Stimulated activated CD4-positive, alpha-beta T cell treated with anti-CD3 and anti-CD28 coated beads, Interleukin-2, amount 100 ng/mL, for 48 hours (primary cell): ENCODE results near the gene MRPL38.

Source experiments
- DNase-seq, 2 donors: peaks; one replicate each; pipeline ENCODE4 v3.0.0-alpha.2; 2020

Gene MRPL38

DNA sequence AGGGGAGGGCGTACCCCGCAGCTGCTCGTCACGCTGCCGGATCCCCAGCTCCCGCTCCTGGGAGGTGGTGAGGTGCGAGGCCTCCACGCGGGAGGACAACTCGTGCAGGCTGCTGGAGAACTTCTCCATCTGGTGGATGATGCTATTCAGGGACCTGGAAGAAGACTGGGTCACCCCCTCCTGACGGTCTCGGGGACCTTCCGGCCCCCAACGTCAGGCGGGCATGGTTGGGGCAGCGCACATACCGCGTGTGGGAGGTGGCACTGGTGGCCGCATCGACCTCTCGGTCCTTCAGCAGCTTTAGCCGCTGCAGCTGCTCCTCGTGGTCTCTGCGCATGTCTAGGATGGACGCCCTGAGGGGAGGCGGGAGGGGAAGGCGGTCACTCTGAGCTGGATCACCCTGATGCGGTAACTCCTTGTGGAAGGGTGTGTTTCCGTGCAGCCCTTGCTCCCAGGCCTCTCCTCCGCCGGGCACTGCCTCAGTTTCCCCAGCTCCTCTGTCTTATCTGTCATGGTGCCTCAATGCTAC lies 13.3 kb upstream of the MRPL38 start:
- no peak for DNase-seq

DNA sequence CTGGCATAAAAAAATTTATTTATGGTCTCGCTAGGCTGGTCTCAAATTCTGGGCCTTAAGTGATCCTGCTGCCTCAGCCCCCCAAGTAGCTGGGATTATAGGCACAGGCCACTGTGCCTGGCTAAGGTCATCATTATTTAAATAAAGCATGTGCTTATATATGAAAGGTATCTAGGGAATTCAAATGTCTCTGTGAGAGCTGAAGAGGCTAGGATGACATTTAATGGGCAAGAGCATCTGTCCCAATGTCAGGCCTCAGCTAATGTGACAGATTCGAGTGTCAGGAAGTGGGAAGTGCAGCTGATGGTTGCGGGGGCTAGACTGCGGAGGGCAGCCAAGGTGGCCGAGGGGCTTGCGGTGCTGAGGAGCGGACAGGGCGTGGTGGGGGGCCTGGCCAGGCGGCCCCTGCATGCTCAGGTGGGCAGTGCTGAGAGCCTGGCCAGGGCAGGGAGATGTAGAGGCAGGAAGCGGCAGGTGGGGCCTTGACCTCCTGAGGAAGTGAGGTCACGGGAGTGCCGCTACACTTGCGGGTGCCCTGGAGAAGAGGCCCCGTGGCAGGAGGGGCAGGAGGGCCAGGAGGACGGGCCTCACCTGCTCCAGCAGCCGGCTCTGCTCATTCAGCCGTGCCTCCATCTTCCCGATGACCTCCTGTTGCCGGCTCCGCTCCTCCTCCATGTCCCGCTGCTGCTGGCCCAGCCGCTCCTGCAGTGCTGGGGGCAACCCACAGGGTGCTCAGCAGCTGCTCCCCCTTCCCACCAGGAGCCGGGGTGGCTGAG lies 12.6 kb upstream of the MRPL38 start:
- DNase-seq, result no peak

DNA sequence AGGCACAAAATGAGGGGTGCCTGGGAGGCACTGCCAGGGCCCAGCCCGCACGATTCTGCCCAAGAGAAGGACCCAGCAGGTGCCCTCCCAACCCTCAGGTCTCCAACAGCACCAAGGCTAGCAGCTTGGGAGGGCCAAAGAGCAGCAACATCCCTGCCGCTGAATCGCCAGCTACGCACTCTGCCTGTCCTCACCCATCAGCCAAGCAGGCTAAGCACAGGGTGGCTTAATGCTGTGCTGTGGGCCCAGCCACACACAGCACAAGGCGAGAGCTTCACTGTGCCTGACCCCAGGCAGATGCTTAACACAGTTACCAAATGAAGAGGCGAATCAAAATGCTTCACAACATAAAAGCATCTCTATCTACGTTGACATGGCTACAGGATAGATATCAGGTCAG lies 10.6 kb upstream of the MRPL38 start:
- no peak for DNase-seq

DNA sequence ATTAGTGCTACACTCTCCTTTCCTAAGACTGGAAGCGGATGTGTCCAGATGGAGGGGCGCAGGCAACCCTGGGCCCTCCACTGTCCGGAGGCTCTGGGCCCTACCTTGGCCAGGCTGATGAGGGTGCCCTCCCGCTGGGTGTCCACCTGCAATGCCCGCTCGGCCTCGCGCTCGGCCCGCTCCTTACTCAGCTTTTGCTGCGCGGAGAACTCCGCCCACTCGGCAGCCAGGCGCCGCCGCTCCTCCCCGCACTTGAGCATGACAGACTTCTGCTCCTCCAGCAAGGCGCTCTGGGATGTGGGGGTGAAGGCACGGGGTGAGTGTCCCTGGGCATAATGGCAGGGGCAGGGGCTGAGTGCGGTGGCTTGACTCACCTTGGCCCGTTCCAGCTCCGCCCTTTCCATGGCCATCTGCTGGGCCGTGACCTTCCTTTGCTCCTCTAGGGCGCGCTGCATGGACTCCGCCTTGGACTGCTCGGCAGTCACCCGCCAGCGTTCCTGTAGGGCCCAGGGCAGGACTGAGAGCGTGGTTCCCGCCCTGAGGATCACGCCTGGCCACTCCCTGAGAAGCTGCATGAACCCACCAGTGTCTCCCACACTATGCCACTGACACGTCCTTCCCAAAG lies 10.1 kb upstream of the MRPL38 start:
- no peak for DNase-seq

DNA sequence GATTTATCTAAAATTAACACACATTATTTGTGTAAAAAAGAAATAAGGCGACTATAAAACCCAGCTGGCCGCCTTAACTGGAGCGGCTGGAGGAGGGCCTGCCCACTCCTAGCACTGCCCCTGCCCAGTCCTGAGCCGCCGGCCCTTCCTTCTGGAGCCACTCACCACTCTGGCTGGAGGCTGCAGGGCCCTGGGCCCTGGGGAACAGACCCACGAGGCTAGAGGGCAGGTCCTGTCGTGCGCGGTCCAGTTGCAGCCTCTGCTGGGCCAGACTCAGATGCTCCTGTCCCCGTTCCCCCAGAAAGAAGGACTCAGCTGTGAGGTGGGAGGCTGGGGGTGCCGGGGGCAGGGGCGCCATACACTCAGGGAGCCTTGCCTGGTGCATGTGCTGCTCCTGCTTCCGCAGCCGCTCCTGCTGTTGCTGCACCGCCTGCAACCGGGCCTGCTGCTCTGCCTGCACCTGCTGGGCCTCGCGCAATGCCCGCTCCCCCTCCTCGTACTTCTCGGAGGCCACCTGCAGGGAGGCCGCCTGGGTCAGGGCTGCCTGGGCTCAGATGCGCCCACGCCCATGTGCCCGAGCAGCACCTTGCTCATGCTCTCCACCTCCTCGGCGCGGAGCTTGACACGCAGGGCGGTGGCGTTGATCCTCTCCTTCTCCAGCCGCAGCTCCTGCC lies 9.0 kb upstream of the MRPL38 start:
- DNase-seq, result no peak

DNA sequence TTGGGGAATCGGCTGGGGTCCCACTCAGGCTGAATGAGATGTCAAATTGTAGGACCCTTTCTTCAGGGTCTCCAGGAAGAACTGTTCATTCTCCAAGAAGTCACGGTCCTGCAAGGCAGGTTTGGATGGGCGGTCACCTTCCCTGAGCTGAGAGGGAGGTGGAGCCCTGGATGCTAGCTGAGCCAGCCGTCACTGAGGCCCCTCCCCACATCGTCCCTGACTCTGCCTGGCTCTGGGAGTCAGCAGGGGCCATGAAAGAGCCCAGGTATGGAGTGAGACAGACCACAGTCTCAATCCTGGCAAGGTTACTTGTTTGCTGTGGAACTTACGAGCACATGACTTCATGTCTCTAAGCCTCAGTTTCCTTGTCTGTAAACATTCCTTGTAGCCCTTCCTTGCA lies 6.0 kb upstream of the MRPL38 start:
- DNase-seq, result no peak

DNA sequence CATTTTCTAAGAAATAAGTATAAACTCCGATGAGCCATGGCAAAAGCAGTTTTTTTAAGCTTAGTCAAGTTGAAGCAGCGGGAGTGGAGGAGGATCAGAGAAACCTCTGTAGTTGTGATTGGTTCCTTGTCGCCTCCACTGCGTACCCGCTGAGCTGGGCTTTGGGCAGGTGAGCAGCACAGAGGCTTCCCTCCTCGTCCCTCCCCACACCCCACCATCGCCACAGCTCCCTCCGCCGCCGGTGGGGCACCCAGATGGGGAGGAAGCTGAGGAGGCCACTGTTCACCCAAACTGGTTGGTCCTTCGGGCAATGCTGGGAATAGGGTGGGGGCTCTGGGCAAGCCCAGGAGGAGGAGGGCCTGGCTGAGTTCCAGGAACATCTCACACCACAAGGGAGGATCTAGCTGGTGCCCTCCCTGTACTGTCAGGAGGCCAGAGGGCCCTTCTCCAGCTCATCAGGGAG lies 5.2 kb upstream of the MRPL38 start:
- no peak for DNase-seq

DNA sequence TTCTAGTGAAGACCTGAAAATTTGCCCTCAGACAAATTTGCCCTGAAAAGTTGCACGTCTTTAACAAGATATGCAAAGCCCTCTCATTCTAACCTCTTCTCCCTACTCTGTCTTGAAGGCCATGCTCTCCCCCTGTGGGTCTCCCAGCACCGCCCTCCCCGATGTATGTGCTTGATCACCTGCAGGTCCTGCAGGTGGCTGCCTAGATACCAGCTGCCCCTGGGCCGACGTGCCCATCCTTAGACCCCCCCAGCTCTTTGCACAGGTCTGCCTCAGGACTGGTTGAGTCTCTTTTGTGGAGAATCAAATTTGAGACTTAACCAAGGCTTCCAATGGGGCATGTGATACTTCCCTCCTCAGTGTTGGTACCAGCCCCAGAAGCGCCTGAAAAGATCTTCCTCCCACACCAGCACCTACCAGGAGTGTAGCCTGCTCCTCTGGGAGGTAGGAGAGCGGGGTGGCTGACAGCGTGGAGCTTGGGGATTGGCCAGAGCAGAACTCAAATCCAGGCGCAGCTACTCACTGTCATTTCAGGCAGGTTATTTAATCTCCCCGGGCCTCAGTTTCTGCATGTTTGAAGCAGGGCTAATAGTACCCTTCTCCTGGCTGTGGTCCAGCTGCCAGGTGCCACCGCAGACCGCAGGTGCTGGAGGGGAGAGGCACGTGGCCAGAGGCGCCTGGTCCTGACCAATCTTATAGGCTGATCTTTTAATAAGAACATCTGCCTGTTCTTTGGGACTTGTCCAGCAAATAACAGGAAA lies 4.5 kb upstream of the MRPL38 start:
- no peak for DNase-seq

DNA sequence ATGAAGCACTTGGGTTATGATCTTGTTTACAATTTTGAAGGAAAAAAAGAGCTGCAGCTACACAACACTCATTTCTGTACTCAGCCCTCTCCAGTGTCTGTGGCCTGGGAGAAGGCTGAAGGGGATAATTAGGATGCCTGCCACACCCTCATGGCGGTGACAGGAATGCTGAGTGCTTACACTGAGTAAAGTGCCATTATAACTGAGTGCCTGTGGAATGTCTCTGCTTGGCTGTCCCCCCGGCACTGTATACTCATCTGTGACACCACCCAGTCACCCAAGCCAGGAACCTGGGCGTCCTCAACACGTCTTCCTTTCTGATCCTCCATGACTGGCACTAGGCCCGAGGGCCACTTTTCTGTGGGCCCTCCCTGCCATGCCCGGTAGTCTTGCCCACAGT lies 3.5 kb upstream of the MRPL38 start:
- no peak for DNase-seq

DNA sequence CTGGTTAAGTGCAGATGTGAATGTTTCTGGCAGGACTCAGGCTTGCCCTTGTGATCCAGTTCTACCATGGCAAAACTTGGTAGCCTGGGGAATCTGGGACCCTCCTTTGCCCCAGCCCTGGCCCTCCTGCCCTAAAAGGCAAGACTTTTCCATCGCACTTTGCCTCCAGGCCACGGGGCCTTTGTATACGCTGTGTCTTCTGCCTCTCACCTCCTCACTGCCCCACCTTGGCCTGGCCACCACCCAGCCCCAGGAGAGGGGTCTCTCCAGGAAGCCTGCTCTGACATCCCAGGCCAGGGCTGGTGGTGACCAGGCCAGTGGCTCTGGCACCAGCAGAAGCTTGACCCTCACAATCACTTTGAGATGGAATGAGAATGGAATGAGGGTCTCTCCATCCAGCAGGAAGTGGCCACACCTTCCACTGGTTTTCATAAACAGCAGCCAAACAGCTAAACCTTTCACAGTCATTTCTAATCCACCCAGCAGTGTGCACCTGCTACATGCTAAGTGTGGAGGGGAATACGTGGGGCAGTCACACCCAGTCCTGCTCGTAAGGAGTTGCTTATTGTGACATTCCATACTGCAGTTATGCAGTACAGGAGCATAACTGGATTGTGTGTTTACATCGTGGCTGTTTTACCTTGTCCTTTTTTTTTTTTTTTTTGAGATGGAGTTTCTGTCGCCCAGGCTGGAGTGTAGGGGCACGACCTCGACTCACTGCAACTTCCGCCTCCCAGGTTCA lies 1.6 kb upstream of the MRPL38 start:
- no peak for DNase-seq

DNA sequence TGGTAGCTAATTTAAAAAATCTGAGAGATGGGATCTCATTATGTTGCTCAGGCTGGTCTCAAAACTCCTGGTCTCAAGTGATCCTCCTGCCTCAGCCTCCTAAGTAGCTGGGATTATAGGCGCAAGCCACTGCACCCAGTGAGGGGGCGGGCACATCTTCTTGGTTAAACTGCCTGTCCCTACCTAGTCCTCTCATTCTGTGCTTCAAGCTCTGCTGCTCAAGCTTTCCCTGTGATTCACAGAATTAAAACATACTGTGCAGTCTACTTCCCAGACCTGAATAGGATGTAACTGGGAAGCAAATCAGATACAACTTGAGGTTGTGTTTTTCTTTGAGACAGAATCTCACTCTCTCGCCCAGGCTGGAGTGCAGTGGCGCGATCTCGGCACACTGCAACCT lies 2.3 kb downstream of the MRPL38 start:
- no peak for DNase-seq

DNA sequence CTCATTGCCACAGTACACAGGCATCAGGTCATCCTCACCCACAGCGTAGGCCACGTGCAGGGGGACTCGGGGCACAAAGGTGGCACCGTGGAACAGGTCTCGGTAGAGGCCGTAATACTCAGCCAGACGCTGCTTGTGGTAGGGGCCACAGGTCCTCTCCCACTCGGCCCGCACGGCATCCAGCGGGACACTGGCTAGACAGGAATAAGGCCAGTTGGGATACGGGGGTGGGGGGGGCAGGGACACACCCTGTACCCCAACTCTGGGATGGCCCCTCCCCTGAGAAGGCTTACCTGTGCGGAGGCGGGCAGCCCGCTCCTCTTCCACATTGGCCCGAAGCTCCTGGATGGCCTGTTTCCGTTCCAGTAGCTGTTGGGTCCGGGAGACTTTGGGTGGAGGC lies 3.0 kb downstream of the MRPL38 start:
- no peak for DNase-seq

DNA sequence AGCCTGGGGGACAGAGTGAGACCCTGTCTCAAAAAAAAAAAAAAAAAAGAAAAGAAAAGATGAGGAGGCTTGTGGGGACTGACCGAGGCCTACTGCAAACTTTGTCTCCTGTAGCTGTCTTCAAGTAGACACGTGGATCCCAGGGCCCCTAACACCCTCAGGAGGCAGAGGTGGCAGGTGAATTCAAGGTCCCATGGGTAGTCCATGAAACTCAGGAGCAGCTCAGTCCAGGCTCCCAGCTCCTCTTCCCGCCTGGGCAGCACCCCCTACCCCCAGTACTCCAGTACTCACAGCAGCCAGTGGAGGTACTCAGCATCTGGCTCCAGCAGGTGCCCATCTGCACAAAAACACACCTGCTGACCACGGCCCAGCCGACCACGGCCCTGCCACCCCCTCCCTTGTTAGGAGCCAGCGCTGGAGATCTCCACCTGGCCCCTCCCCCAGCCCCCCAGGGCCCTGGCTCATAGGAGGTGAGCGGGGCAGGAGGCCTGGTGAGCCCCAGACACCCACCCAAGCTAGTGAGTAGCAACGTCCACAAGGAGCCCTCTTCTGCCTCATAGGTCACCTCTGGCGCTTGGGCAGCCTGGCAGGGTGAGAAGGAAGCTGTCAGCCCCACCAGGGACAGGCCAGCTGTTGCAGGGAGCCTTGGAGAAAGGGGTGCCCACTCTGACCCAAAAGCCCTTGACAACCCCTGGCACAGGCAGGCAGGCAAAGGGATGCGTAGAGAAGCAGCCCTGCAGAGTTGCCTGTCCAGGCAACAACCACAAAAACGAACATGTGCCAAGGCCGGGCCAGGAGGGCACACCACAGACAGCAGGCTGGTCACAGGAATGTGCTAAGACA lies 3.8 kb downstream of the MRPL38 start:
- no peak for DNase-seq

DNA sequence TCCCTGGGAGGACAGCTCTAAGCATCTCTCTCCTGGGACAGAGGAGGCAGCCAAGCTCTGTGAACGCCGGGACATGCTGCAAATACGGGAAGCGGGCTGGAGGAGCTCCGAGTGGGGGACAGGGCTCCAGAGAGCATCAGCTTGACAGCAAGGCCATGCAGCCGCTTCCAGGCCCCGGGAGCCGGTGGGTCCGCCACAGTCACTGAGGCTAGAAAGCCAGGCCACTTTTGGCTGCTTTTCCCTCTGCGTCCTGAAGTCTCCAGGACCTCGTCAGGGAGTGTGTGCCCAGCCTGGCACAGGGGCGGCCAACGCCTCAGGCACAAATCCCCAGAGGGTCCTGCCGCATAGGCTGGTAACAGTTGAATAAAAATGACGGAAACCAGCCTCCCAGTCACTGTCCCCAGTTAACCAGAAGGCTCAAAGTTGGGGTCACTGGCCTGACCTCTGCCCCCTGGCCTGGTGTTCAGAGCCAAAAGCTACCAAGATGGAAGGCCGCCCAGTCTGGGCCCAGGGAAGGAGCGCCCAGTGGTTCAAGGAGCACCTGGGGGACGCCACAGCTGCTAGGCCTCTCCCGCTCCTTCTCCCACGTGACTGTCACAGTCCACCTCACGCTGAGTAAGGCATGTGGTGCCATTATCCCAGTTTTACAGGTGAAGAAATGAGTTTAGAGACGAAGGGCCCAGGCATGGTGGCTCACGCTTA lies 4.8 kb downstream of the MRPL38 start:
- no peak for DNase-seq

DNA sequence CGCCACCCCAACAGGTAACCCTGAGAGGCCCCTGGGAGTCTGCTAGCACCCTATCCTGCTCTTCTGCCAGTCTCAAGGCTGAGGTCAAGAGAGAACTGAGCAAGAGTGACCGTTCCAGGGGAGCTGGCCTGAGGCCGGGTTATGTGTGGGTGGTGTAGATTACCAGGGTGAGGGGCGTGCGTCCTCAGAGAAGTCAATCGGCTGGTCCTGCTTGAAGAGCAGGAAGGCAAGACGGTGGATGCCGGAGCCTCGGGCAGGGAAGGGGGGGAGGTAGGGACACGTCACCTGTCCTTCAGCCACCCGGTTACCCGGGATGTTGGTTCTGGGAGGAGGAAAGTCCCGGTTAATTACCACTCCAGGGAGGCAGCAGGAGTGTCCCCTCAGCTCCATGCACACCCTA lies 5.3 kb downstream of the MRPL38 start:
- DNase-seq, result no peak

DNA sequence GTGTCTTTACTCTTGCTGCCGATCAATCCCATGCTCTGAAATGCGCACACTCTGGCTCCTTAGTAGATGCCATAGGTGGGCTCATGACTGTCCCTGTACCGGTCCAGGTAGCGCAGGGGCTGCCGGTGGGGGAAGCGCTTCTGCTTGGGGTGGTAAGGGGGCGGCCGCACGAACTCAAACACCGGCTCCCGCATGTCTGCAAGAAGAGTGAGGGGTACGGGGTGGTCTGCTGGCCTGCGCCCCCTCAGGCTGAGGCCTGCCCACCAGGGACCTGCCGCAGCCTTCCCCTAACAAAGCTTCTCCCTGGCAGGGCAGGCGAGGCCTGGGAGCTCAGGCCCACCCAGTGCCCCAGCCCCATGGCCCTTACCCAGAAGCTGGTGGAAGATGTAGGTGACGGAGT lies 5.9 kb downstream of the MRPL38 start:
- DNase-seq, result no peak

DNA sequence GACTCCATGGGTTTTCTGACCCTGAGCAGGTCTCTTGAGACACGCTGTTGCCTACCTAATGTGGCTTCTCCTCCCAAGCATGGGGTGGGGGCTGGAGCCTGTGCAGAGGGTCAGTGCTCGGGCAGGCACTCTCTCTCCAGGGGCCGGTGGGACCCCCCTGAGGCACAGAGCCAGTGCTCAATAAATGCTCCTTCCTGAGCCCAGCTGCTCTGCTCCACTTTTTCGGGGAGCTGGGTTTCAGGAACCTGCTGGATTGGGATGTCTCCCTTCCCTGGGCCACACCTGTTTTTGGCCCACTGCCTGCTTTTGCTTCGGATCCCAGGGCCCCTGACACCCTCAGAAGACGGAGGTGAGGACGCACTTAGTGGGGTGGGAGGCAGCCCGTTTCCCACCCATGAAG lies 6.6 kb downstream of the MRPL38 start:
- DNase-seq, result no peak

DNA sequence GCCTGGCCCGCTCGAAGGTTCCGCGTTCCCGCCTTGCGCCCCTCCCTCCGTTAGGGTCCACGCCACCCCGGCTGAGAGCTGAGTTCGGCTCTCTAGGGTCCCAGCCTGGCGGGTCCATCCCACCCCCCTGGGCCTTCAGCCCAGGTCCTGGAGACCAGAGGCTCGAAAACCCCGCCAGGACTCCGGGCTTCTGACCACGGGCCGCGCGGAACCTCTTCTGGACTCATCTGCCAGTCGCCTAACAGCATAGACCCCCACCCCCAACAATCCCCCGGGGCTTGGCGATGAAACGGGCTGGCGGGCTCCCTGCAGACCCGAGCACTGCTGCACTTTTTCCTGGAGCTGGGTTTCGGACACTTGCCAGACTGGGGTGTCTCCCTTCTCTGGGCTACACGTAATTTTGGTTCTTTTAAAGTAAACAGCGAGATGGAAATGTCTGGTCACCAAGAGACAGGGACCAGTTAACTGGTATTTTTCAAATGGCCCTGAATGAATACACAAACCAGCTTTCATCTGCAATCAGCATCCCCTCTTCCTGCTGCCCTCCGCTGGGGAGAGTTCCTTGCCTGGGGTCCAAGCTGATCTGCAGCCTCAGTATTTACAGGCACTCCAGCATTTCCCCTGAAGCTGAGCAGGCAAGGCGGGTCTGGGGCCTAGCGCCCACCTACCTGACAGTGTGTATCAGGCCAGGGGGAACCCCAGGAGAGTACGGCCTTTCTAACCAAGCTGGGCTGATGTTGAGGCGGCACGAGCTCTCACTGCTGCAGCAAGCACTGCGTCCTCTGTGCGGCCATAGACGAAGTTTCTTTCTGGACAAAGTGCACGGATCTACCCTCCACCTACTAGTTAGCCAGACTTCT lies 7.3 kb downstream of the MRPL38 start:
- no peak for DNase-seq

DNA sequence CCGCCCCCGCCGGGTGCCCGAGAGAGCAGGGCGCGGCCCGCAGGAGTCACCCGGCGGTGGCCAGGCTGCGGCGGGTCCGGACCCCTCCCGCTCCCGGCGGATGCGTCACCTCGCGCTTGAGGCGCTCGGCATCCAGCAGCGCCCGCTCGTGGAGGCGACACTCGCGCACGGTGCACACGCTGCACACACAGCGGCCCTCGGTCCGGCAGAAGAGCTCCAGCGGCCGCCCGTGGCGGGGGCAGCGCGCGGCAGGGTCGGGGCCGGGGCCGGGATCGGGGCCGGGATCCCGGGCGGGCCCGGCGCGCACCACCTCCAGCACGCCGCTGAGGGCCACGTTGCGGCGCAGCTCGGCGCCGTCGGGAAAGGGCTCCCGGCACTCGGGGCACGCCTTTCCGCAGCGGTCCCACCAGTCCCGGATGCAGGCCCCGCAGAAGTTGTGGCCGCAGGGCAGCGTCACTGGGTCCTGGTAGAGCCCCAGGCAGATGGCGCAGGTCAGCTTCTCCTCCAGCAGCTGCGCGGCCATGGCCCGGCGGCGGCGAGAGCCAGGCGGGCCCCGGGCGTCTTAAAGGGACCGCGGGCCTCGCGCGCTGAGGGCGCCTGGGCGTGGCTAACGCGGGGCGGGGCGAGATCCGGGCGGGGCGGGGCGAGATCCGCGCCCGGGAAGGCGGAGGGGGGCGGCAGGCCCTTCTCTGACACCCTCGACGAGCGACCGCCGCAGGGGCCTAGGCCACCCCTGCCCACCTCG lies 8.1 kb downstream of the MRPL38 start, which contains the start of gene TRIM65:
TSS of gene TRIM65 (minus strand) at position 537 of the 745 bp plus-strand sequence. CDS start at position 523, 14 bp downstream.
- DNase-seq, result peak; percentile 73 to 84
